HAP-1 (cell line): ENCODE data around the gene DMRTC2.

Experiments used
- DNase-seq, 2 experiments: peaks; one replicate each; pipeline ENCODE4 v3.0.0-alpha.2; 2016 to 2020; ENCODE audit warnings: low spot score in 2 of 2
- H3K27me3 ChIP-seq: fragments of 250-450 bp; sonication (Bioruptor Pico); 2 replicates; pipeline ENCODE4 v1.5.1; 2020; ENCODE audit warnings: low read depth, mild to moderate bottlenecking, moderate library complexity
- H3K36me3 ChIP-seq: fragments of 250-450 bp; sonication (Bioruptor Pico); replicated peaks from 2 replicates; pipeline ENCODE4 v1.5.1; 2020; ENCODE audit warnings: mild to moderate bottlenecking
- H3K4me1 ChIP-seq: fragments of 250-450 bp; sonication (Bioruptor Pico); 2 replicates; pipeline ENCODE4 v1.5.1; 2020; ENCODE audit warnings: mild to moderate bottlenecking
- H3K4me3 ChIP-seq: fragments of 250-450 bp; sonication (Bioruptor Pico); 2 replicates; pipeline ENCODE4 v1.5.1; 2020; ENCODE audit warnings: mild to moderate bottlenecking, moderate library complexity
- H3K9me3 ChIP-seq: fragments of 250-450 bp; sonication (Bioruptor Pico); 2 replicates; pipeline ENCODE4 v1.5.1; 2020; ENCODE audit warnings: mild to moderate bottlenecking, moderate library complexity
- in situ Hi-C: fragments of 300-500 bp; cut with MboI; formaldehyde crosslinking; loops from 3 replicates; pipeline ENCODE4 v1.14.3; 2020; ENCODE audit warnings: low sequenced_read_pairs, inconsistent platforms, mixed read lengths

Gene DMRTC2

GRCh38 chr19:41897181-41897580 is 52.3 kb downstream of the DMRTC2 start:
- H3K4me3 ChIP-seq: no peak overlapping the region
- H3K9me3 ChIP-seq: no peaks in the 10 kb centered on the region
- in situ Hi-C loops: no loop called here
- H3K27me3 ChIP-seq: no peaks in the 10 kb centered on the region
- DNase-seq: no peak
- H3K4me1 ChIP-seq: no peaks in the 10 kb centered on the region
- H3K36me3 ChIP-seq: peaks cover 37% of the 10 kb centered on the region

GRCh38 chr19:41897820-41898219 is 53.0 kb downstream of the DMRTC2 start:
- in situ Hi-C loops: no loop called here

GRCh38 chr19:41898235-41898634 is 53.4 kb downstream of the DMRTC2 start:
- Histone ChIP-seq H3K4me1 (no peaks in the 10 kb centered on the region), H3K9me3 (no peaks in the 10 kb centered on the region), H3K36me3 (peaks cover 47% of the 10 kb centered on the region), H3K4me3 (no peak overlapping the region), H3K27me3 (no peaks in the 10 kb centered on the region)
- in situ Hi-C loops: no loop called here
- no peak for DNase-seq

More at GRCh38 chr19:41897820-41898219, 53.0 kb downstream of the DMRTC2 start:
- Histone ChIP-seq H3K36me3 (peaks cover 42% of the 10 kb centered on the region), H3K4me1 (no peaks in the 10 kb centered on the region), H3K4me3 (no peak overlapping the region), H3K9me3 (no peaks in the 10 kb centered on the region), H3K27me3 (no peaks in the 10 kb centered on the region)
- DNase-seq: no peak
